GM19463 (cell line): Measurements from ENCODE around the gene PLCH2.

Experiments
- ATAC-seq: cut with Tn5 transposase; IDR thresholded peaks from one replicate; pipeline ENCODE4 v1.9.1; 2021; ENCODE audit warnings: mild to moderate bottlenecking, moderate library complexity; ENCODE audit not compliant: unreplicated experiment

Gene PLCH2

DNA sequence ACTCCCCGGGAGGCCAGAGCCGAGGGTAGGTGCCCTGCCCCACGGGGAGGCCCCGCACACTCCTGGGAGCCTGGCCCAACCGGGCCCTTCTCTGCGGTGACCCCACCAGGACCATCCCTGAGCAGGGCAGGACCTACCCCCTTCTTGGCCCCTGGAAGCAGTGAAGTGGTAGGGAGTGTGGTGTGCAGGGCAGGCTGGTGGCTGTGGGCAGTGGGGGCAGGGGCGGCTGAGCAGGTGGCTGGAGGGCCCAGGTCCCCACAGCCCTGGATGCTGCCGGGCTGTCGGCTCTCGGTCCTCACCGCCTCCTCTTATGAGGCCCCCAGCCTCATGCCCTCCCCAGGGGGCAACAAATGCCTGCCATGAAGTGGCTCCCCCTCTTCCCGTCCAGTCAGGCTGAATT lies 19.5 kb downstream of the PLCH2 start:
- ATAC-seq, result no peak

DNA sequence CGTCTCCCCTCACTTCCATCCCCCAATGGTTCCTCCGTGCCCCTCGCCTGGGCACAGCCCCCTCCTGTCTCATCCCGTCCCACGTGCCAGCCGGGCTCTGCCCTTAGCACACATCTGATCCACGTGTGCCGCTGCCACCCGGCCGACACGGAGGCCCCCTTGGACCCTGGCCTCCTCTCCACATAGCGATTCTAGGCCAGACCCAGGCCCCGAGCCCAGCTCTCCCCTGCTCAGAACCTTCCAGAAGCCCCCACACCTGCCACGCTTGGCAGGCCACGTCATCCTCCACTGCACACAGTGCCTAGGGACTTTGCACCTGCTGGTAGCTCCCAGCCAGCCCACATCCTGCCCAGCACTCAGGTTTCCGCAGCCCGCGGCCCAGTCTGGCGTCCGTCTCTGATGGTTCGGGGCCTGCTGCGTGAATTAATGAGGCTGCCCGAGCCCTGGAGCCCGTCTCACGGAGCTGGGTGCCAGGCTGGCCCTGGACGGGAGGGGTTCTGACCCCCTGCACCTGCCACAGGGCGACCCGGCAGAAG lies 20.1 kb downstream of the PLCH2 start:
- ATAC-seq, result no peak

DNA sequence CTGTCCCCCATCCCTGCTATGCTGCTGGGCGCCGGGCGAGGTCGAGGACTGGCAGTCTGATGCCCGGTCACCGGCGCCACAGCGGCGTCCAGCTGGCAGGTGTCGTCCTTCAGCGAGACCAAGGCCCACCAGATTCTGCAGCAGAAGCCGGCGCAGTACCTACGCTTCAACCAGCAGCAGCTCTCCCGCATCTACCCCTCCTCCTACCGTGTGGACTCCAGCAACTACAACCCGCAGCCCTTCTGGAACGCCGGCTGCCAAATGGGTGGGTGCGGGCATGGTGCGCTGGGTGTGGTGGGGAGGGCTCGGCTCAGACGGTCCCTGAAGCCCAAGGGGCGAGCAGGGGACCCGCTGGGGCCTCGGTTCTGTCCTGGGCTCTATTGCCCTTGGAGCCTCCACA lies 20.7 kb downstream of the PLCH2 start:
- no peak for ATAC-seq

DNA sequence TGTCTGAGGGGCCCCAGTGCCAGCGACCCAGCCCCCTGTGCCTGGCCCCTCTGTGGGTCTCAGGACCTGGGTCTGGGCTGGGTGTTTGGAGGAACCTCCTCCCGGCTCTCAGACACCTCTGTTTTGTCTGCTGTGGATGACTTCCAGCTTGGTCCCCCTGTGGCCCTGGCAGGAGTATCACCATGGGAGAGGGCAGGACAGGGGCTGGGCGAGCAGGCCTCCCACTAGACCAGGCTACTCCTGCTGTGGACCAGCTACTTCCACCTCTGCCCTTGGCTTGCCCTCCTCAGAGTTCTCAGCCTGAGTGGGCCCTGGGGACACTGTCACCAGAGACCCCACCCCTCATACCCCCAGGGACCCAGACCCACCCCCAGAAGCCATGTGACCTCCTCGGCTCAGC lies 21.8 kb downstream of the PLCH2 start:
- ATAC-seq, result no peak

DNA sequence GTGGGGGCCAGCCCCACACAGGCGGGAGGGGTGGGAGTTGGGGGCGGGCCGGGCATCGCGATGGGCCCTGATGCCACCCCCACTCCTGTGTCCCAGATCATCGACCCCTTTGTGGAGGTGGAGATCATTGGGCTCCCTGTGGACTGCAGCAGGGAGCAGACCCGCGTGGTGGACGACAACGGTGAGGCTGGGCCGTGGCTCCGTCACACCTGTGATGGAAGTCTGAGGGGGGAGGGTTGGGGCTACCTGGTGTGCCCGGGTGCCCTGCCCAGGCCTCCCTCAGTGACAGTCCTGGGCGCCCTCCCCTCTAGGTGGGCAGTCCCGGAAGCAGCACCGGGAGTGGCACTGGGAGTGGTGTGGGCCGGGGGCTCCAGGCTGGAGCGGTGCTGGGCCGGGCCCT lies 22.6 kb downstream of the PLCH2 start:
- no peak for ATAC-seq

DNA sequence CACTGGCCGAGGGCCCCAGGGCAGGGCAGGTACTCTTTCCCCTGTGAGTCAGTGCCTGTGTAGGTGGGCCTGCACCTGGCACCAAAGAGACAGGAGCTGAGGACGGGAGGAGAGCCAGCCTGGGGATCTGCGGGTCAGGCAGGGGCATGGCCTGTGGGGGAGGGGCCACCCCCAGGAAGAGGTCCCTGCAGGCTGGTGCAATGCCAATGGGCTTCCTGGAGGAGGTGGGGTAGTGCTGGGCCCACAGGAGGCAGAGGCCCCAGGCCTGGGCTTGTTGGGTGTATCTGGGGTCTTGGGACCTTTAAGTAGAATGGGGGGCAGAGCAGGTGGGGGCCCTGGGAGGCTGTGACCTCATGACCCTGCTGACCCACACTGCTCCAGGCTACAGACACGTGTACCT lies 23.2 kb downstream of the PLCH2 start:
- no peak for ATAC-seq

DNA sequence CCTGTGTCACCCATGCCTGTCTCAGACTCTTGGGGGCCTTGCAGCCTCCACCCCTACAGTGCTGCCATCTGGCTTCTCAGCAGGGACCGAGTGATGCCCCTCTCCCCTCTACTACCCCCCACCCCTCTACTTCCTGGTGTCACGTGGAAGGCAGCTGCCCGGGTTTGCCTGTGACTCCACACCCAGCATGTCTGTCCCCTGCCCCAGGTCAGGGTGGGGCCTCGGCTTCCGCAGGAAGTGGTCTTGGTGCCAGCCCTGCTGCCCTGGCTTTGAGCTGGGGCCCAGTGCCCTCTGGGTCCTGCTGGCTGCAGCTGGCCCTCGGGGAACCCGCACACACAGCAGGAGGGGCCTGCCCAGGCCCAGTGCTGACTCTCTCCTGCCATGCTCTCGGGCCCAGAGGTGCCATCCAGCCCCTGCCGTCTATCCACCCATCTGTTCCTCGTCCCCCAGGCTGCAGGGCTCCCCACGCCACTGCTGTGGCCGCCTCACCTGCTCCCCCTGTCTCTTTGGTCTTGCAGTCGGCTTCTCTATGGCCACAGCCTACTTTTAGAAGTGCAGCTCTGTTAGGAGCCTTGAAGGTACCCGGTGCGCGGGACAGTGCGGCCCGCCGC lies 24.0 kb downstream of the PLCH2 start:
- ATAC-seq, result no peak

DNA sequence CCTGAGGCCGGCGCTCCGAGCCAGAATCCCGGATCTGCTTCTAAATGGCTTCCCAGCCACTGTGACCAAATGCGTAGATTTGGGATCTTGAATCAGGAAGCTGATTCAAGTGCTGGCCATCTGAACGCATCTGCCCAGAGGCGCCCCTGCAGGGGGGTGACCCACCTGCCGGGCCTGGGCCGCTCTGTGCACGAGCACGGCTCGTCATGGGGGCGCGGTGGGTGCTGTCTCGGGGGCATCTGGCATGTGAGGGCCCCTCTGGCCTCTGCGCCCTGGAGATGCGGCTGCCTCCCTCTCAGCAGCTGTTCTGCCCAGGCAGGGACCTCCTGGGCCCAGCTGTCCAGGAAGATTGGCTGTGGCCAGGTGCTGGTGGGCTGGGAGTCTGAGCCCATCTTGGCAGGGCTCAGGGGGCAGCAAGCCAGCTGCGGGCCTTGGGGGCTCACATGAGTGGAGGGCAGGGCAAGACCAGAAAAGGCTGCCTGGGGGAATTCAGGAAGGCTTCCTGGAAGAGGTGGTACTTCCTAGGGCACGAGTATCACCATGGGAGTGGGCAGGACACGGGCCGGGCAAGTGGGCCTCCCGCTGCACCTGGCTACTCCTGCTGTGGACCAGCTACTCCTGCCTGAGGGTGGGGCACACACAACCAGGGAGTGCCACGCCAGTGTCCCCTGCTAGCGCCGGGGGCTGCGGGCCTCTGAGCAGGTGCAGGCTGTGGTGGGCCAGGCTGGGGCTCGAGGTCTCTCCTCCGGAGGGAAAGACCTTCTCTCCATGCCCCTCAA lies 25.1 kb downstream of the PLCH2 start:
- no peak for ATAC-seq

DNA sequence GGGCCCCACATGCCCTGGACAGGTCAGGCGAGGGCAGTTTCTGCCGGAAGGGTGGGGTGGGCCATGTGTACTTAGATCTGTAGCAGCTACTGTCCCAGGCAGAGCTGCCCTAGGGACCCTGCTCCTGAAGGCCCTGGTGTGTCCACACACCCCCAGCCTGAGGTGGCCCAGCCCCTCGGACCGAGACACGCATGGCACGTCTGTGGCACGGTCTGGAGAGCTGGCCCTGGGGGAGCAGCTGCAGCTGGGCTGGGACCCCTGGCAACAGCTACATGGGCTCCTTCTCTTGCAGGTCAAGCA lies 25.7 kb downstream of the PLCH2 start:
- ATAC-seq, result no peak

DNA sequence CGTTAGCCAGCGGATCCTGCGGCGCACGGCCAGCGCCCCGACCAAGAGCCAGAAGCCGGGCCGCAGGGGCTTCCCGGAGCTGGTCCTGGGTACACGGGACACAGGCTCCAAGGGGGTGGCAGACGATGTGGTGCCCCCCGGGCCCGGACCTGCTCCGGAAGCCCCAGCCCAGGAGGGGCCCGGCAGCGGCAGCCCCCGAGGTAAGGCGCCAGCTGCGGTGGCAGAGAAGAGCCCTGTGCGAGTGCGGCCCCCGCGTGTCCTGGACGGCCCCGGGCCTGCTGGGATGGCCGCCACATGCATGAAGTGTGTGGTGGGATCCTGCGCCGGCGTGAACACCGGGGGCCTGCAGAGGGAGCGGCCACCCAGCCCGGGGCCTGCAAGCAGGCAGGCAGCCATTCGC lies 26.1 kb downstream of the PLCH2 start:
- ATAC-seq, result no peak

DNA sequence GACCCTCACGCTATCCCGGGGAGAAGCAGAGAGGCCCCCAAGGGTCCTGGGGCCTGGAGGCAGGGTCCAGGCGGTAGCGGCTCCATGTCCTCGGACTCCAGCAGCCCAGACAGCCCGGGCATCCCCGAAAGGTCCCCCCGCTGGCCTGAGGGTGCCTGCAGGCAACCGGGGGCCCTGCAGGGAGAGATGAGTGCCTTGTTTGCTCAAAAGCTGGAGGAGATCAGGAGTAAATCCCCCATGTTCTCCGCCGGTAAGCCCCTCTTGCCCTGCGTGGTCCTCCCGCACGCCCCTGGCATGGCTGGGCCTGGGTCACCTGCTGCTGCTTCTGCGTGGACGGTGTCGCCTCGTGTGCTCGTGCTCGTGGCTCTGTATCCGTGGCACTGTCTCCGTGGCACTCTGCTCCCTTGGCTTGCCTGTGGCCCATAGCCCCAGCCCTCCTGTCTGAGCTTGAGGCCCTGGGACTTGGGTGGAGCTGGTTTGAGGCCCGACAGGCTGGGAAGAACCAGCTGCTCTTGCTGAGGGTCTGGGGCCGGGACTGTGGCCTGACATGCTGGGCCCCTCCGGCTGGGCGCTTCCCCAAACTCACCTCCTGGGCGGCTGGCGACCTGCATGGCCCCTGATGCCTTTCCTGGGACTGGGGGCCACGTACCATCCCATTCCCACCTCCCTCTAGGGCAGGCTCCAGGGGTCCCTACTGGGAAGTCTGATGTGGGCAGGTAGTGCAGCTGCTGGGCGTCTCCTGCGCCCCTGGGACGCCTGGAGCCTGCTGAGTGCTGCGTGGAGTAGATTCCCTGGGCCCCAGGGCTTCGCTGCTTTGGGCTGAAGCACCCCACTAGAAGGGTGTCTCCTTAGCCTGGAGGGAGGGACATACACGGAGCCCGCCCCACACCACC lies 26.8 kb downstream of the PLCH2 start:
- ATAC-seq, result no peak

DNA sequence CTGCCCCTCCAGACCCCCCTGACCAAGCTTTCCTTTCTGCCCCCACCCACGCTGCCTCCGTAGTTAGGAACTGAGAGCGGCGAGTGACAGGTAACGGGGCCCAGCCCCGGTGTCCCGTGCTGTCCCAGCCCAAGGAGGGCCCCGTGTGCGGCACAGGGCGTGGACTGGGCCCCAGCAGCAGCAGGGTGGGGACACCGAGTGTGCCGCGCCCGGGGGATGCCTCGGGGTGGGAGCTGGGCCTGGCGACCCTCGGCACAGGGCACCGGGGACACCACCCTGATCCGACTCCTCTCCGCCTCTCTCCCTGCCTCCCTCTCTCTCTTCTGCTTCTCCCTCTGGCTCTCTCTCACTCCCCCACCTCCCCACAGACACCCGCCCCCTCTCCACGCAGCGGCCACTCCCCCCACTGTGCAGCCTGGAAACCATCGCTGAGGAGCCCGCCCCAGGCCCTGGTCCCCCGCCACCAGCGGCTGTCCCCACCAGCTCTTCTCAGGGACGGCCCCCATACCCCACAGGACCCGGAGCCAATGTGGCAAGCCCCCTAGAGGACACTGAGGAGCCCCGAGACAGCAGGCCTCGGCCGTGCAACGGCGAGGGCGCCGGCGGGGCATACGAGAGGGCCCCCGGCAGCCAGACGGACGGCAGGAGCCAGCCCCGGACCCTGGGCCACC lies 27.6 kb downstream of the PLCH2 start:
- ATAC-seq, result no peak

DNA sequence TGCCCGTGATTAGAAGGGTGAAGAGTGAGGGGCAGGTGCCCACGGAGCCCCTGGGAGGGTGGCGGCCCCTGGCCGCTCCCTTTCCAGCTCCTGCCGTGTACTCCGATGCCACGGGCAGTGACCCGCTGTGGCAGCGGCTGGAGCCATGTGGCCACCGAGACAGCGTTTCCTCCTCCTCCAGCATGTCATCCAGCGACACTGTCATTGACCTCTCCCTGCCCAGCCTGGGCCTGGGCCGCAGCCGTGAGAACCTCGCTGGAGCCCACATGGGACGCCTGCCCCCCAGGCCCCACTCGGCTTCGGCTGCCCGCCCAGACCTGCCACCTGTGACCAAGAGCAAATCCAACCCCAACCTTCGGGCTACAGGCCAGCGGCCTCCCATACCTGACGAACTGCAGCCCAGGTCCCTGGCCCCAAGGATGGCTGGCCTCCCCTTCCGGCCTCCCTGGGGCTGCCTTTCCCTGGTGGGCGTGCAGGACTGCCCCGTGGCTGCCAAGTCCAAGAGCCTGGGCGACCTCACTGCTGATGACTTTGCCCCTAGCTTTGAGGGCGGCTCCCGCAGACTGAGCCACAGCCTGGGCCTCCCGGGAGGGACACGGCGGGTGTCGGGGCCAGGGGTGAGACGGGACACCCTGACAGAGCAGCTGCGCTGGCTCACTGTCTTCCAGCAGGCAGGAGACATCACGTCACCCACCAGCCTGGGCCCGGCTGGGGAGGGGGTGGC lies 28.3 kb downstream of the PLCH2 start:
- ATAC-seq, result no peak

DNA sequence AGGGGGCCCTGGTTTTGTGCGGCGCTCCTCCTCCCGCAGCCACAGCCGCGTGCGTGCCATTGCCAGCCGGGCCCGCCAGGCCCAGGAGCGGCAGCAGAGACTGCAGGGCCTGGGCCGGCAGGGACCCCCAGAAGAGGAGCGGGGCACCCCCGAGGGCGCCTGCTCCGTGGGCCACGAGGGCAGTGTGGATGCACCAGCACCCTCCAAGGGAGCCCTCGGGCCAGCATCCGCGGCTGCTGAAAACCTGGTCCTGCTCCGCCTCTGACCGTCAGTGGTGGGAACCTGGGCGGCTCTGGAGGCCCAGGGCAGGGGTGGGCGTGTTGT lies 28.8 kb downstream of the PLCH2 start:
- no peak for ATAC-seq

DNA sequence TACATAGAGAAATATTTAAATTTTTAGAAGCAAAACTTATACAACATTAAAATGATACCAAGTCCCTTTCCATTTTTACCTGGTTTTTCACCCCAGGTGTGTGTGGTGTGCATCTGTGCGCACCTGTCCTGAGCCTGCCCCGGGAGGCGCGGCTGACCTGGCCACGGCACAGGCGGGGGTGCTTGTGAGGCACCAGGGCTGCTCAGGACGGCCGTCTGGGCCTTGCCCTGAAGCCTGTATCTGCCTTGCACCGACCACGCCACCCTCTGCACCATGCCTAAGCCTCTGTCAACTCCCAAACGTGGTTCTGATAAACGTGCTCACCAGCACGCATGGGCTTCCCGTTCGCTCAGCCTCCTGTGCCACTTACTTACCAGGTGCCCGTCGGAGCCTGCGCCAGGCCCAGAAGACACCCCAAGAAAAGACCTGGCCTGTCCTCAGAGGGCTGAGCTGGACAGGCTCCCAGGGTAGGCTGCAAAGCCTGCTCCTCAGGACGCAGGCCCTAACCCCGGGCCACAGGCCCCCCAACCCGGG lies 29.4 kb downstream of the PLCH2 start:
- ATAC-seq, result no peak

DNA sequence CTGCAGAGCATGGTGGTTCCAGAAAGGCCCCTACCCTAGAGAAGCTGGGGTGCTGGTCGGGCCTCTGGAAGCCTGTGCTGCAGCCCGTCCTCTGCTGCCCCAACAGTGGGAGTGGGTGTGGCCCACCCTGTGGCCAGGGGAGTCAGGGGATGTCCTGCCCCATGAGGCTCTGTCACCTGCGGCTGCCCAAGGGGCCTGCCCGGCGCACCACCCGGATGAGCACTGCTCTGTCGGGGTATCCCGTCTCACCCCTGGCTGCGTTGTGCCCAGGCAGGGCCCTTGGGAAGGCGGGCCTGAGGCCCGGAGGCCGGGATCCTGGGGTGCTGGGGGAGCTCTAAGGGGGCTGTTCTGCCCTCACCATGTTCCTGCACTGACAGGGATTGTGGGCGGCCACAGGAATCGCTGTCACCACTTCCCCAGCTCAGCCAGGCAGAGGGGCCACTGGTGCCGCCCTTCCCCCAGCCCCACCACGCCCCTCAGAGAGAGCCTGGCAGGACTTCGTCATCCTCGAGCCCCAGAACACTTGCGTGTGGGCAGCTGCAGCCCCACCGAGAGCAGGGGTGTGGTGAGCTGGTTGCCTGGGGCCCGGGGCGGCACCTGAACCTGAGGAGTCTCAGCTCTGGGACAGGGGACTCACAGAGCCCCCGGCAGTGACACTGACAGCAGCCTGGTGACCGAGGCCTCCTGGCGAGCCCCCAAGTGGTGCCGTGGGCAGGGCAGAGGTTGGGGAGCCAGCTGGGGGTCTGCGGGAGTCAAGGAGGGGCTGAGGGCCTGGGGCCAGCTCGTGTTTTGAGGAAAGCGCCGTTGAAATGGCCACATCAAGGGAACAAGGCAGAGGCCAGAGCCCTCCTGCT lies 30.1 kb downstream of the PLCH2 start:
- ATAC-seq, result no peak

DNA sequence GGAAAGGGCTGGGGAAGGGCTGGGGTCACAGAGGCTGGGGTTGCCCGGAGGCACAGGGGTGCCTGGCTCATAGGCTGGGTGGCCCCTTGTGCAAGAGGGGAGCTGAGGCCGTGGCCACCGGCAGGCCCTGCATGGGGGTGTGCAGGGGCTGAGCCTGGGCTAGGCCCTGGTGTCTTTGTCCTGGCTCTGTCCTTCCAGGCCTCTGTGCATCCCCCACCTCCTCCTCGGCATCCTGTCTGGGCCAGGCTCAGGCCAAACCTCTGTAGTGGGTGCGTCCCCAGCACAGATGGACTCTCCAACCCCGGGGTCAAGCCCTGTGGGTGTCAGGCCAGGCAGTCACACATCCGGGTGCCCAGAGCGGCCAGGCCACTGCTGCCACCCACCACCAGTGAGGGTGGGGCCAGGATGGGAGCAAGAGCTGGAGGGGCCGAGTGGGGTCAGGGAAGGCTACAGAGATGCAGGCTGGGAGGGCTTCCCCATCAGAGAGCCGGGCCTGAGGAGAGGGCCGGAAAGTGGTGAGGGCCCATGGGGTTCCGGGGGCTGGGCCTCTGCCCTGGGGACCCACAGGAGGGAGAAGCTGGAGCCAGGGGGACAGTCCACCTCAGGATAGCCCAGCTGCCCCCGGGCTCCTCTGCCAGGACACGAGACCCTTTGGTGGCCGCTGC lies 30.9 kb downstream of the PLCH2 start:
- ATAC-seq, result no peak

DNA sequence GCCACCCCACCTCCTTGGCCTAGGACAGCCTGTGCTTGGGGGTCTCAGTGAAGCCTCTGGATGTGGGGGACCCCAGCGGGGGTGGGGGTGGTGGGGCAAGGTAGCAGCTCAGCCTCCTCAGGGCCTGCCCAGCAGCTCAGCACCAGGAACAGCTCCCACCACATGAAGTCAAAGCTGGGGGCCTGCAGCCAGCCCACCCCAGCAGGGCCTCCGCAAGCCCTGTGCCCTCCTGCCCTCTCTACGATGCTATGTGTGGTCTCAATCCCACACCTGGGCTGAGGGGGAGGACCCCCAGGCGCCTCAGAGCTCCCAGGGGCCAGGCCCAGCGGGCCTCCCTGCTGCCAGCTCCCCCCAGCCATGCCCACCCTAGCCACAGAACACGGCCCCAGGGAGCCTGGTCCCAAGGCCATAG lies 31.7 kb downstream of the PLCH2 start:
- no peak for ATAC-seq

DNA sequence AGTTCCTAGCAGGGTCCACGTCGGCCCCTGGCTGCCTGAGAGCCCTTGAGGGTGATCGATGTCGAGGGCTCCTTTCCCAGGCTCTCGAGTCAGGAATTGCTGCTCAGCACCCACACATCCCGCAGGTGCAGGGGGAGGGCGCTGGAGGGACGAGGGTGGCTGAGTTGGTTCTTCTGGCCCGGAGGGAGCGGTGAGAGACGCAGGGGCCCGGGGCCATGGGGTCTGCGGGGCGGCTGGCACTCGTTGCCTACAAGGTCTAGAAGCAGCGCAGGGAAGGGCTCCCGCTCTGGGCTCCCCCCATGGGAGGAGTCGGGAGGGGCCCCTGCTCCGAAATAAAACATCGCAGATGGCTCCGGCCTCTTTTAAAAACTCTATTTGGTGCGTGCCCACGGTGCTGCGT lies 32.1 kb downstream of the PLCH2 start:
- no peak for ATAC-seq
